HAP-1 (cell line): ENCODE data around the gene OR14C36.
"Not testable (repeated sequence)": the region's sequence is repeated elsewhere in the genome, so short reads cannot be mapped to it uniquely, and the experiment has no call there.

Experiments
- DNase-seq, 2 experiments: peaks; one replicate each; pipeline ENCODE4 v3.0.0-alpha.2; 2016 to 2020; ENCODE audit warnings: low spot score in 2 of 2
- H3K27me3 ChIP-seq: fragments of 250-450 bp; sonication (Bioruptor Pico); 2 replicates; pipeline ENCODE4 v1.5.1; 2020; ENCODE audit warnings: low read depth, mild to moderate bottlenecking, moderate library complexity
- H3K36me3 ChIP-seq: fragments of 250-450 bp; sonication (Bioruptor Pico); replicated peaks from 2 replicates; pipeline ENCODE4 v1.5.1; 2020; ENCODE audit warnings: mild to moderate bottlenecking
- H3K4me1 ChIP-seq: fragments of 250-450 bp; sonication (Bioruptor Pico); 2 replicates; pipeline ENCODE4 v1.5.1; 2020; ENCODE audit warnings: mild to moderate bottlenecking
- H3K4me3 ChIP-seq: fragments of 250-450 bp; sonication (Bioruptor Pico); 2 replicates; pipeline ENCODE4 v1.5.1; 2020; ENCODE audit warnings: mild to moderate bottlenecking, moderate library complexity
- H3K9me3 ChIP-seq: fragments of 250-450 bp; sonication (Bioruptor Pico); 2 replicates; pipeline ENCODE4 v1.5.1; 2020; ENCODE audit warnings: mild to moderate bottlenecking, moderate library complexity
- in situ Hi-C: fragments of 300-500 bp; cut with MboI; formaldehyde crosslinking; loops from 3 replicates; pipeline ENCODE4 v1.14.3; 2020; ENCODE audit warnings: low sequenced_read_pairs, inconsistent platforms, mixed read lengths

The OR14C36 gene, protein sequence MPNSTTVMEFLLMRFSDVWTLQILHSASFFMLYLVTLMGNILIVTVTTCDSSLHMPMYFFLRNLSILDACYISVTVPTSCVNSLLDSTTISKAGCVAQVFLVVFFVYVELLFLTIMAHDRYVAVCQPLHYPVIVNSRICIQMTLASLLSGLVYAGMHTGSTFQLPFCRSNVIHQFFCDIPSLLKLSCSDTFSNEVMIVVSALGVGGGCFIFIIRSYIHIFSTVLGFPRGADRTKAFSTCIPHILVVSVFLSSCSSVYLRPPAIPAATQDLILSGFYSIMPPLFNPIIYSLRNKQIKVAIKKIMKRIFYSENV

DNA sequence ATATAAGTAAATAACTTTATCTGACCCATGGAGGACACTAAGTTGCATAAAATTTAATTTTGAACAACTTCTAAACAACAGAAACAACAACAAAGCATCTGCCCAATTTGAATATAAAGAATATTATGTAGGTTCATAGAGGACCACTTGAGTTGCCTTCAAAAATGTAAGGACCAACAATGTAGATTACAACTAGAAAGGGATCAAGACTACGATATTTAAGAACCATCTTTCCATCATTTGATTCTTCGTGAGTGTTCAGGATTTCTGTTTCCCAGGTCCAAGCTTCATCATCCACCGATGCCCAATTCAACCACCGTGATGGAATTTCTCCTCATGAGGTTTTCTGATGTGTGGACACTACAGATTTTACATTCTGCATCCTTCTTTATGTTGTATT is at the start of gene OR14C36:
Gene OR14C36, plus strand, starts transcription at position 301 of the 400 bp plus-strand sequence. Its CDS starts 0 bp downstream, at position 301.
- DNase-seq, result no peak
- Histone ChIP-seq H3K27me3 (no peaks in the 10 kb centered on the region), H3K9me3 (no peaks in the 10 kb centered on the region), H3K4me1 (no peaks in the 10 kb centered on the region), H3K4me3 (no peak within 1 kb of the TSS), H3K36me3 (no peaks in the 10 kb centered on the region)
- in situ Hi-C loops, result no loop called here

DNA sequence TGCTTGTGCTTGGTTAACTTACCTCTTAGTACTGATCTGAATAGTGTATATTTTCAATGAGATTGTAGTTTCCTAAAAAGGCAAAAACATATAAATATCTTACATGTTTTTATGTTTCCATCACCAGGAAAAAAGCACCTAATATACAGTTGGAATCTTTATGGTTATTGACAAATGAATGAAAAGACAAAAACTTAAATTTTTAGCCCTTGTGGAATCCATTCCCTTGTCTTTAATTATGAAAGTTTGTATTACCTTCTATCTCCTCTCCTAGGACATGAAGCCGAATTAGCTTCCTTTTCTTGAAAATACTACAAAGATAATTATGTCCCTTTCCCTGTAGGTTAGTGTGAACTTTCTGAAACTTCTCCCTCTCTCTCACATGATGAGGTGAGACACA is 45.3 kb upstream of the OR14C36 start, which contains the start of gene OR2T12:
Gene OR2T12, minus strand, starts transcription at position 101 of the 400 bp plus-strand sequence. CDS start 7,846 bp downstream, outside the sequence.
- no peaks in the 10 kb centered on the region for H3K9me3 ChIP-seq
- H3K36me3 ChIP-seq, result no peaks in the 10 kb centered on the region
- no peaks in the 10 kb centered on the region for H3K27me3 ChIP-seq
- no peaks in the 10 kb centered on the region for H3K4me1 ChIP-seq
- no peak within 1 kb of the TSS for H3K4me3 ChIP-seq
- DNase-seq, result no peak
- in situ Hi-C loops, result no loop called here

DNA sequence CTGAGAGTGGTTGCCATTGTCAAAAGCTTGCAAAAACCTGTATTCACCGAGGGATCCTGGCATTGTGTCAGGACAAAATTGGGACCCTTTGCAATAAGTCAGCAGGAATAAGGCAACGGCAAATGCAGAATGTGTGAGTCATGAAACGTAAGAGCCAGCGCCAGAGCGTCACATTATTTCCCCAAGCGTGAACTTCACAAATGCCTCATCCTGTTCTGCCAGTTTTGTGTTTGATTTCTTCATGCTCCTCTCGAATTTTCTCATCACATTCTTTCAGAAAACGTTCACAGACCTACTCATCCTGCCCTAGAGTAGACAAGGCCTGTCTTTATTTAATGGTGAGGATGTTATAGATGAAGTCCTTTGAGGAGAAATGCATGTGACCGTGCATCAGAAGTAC is 42.9 kb upstream of the OR14C36 start:
- DNase-seq, in situ Hi-C loops, H3K36me3 ChIP-seq, H3K9me3 ChIP-seq, H3K4me3 ChIP-seq, H3K27me3 ChIP-seq, H3K4me1 ChIP-seq: not testable (repeated sequence)

DNA sequence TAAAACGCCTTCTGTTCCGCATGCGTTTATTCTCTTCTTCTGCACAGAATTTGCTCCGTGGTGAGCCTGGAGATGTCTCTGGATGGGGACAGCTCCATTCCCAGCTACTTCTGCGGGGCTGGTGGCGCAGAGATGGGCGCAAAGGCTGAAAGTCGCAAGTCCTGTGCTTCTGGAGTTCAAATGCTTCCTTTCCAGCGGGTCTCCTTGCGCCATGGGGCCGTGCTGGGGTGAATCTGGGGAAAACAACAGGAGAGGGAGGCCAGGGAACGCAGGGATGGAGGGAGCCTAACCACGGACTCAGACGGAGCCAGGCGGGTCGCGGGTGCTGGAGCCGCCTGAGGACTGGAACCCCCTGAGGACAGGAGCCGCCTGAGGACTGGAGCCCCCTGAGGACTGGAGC is 42.5 kb upstream of the OR14C36 start:
- no peaks in the 10 kb centered on the region for H3K4me1 ChIP-seq
- H3K36me3 ChIP-seq, result no peaks in the 10 kb centered on the region
- H3K27me3 ChIP-seq, result no peaks in the 10 kb centered on the region
- in situ Hi-C loops, result no loop called here
- H3K9me3 ChIP-seq, result no peaks in the 10 kb centered on the region
- no peak overlapping the region for H3K4me3 ChIP-seq
- DNase-seq, result no peak

DNA sequence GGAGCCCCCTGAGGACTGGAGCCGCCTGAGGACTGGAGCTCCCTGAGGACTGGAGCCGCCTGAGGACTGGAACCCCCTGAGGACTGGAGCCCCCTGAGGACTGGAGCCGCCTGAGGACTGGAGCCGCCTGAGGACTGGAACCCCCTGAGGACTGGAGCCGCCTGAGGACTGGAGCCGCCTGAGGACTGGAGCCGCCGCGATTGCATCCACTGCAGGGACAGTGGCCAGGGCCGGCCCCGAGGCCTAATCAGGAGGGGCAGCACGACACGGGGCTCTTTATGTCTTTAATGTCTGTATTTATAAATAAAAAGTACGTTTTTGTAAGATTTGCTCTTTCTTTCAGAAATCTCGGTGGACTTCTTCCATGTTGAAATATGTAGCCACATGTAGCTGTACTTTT is 41.8 kb upstream of the OR14C36 start:
- H3K4me1 ChIP-seq, H3K36me3 ChIP-seq, in situ Hi-C loops, H3K9me3 ChIP-seq, DNase-seq, H3K4me3 ChIP-seq, H3K27me3 ChIP-seq: not testable (repeated sequence)

DNA sequence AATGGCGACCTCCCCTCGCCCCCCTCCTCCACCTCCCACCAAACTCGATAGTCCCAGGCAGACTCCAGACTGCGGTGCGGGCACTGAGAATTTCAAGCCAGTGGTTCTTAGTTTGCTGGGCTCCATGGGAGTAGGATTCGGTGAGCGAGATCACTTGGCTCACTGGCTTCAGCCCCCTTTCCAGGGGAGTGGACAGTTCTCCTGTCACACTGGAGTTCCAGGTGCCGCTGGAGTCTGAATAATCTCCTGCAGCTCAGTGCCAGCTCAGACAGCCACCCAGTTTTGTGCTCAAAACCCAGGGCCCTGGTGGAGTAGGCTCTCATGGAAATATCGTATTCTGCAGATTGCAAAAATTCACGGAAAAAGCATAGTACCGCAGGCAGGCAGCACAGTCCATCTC is 31.8 kb upstream of the OR14C36 start:
- no peaks in the 10 kb centered on the region for H3K27me3 ChIP-seq
- no peaks in the 10 kb centered on the region; the same call in 1 of the 2 replicates for H3K9me3 ChIP-seq
- H3K4me1 ChIP-seq, result no peaks in the 10 kb centered on the region
- DNase-seq, result no peak
- no peaks in the 10 kb centered on the region for H3K36me3 ChIP-seq
- in situ Hi-C loops, result no loop called here
- H3K4me3 ChIP-seq, result no peak overlapping the region

DNA sequence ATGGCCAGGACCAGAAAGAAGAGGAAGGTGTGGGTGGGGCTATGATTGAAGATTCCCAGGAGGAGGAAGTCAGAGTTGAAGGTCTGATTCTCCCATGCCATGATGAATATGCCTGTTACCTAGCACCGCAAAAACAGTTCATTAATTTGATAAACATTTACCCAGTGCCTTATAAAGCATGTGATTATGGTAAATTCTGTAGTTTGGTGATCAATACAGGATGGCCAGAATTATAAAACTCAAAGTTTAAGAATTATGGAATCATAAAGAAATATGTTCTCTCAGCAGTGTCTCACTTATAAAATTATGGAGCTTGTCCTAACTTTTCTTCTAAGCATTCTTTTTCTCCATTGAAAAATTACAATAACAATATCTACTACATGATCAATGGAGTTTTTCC is 24.1 kb upstream of the OR14C36 start, which contains the start of gene OR2M7:
Gene OR2M7, minus strand, starts transcription at position 101 of the 400 bp plus-strand sequence. Its CDS starts 0 bp downstream, at position 101.
- Histone ChIP-seq H3K9me3 (no peaks in the 10 kb centered on the region), H3K27me3 (no peaks in the 10 kb centered on the region), H3K4me3 (no peak within 1 kb of the TSS), H3K36me3 (no peaks in the 10 kb centered on the region), H3K4me1 (no peaks in the 10 kb centered on the region)
- in situ Hi-C loops, result no loop called here
- no peak for DNase-seq

DNA sequence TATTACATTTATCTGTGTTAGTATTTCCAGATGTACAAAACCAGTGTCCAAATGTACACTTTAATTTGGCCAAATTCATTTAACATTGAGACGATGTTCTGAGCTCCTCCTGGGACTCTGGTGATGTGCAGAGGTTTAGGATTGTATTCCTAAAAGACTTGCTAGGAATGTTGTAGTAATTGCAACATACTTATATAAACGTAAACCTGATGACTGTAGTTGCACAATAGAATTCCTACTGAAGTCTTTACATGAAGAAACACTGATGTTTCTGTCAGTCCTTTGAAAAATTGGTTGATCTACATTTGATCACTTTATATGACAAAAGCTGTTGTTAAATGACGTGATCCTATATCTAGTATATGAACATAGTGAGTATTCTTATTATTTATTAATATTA is 5.1 kb upstream of the OR14C36 start:
- H3K27me3 ChIP-seq, result no peaks in the 10 kb centered on the region
- in situ Hi-C loops, result no loop called here
- DNase-seq, result no peak
- no peak overlapping the region for H3K4me3 ChIP-seq
- H3K9me3 ChIP-seq, result no peaks in the 10 kb centered on the region
- H3K36me3 ChIP-seq, result no peaks in the 10 kb centered on the region
- H3K4me1 ChIP-seq, result no peaks in the 10 kb centered on the region

DNA sequence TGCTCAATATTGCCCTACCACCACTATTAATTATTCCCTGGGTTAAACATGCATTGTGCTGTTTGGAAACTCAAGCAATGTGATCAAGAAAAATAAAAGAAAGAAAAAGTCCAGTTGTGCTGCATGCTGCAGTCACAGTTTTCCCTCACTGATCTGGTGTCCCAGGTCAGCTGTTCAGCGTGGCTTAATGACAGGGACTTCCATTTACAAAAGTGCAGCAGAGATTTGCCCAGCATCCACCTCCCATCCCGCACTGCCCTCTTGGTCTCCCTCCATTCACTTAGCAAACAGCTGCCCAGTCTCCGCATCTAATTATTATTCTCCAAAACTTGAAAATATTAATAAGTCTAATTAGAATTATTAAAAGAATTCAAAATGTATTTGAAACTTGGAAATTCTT is 10.8 kb downstream of the OR14C36 start:
- DNase-seq, result no peak
- Histone ChIP-seq H3K27me3 (no peaks in the 10 kb centered on the region), H3K9me3 (no peaks in the 10 kb centered on the region), H3K36me3 (no peaks in the 10 kb centered on the region), H3K4me1 (no peaks in the 10 kb centered on the region), H3K4me3 (no peak overlapping the region)
- in situ Hi-C loops, result no loop called here

DNA sequence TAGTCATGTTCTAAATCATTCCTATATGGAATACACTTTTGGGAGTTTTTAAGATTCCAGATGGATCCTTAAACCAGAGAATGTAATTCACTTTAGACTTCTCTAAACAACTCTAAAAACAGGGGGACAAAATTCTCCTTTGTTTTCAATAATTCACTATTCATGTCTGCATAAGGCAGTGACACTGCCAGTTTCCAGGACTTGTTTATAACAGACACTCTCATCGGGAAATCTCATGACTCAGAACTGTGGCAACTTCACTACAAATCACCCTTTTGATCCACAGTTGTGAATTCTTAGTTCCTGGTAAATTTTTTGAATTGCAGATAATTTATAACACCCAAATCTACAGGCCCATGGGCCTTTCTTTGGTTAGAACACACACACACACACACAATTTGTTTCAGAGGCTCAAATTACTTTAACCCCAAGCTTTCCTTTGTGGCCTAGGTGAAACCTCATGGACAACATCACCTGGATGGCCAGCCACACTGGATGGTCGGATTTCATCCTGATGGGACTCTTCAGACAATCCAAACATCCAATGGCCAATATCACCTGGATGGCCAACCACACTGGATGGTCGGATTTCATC is 12.6 kb downstream of the OR14C36 start, which contains the start of gene OR2T4:
Gene OR2T4, plus strand, starts transcription at position 545 of the 595 bp plus-strand sequence. Its CDS starts 0 bp downstream, at position 545.
- Histone ChIP-seq H3K9me3 (no peaks in the 10 kb centered on the region), H3K4me3 (no peak within 1 kb of the TSS), H3K27me3 (no peaks in the 10 kb centered on the region), H3K36me3 (no peaks in the 10 kb centered on the region), H3K4me1 (no peaks in the 10 kb centered on the region)
- in situ Hi-C loops, result no loop called here
- no peak for DNase-seq

DNA sequence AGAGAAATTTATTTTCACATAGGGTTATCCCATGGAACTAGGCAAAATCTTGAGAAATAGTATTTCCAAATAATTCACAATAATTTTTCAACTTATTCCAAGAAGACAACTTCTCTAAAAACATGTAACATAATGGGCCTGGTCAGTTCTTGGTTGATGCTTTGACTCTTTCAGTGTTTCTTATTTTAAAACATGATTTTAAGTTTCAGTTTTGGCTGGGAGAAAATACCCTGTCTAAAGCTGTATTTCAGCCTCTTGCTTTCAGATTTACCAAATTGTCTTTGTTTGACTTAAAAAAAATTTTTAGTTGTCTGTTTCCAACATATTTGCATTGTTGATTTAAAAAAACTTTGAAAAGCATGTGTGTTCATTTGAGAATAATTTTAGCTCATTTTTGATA is 18.0 kb downstream of the OR14C36 start:
- Histone ChIP-seq H3K9me3 (no peaks in the 10 kb centered on the region), H3K4me3 (no peak overlapping the region), H3K36me3 (no peaks in the 10 kb centered on the region), H3K27me3 (no peaks in the 10 kb centered on the region), H3K4me1 (no peaks in the 10 kb centered on the region)
- DNase-seq, result no peak
- in situ Hi-C loops, result no loop called here

DNA sequence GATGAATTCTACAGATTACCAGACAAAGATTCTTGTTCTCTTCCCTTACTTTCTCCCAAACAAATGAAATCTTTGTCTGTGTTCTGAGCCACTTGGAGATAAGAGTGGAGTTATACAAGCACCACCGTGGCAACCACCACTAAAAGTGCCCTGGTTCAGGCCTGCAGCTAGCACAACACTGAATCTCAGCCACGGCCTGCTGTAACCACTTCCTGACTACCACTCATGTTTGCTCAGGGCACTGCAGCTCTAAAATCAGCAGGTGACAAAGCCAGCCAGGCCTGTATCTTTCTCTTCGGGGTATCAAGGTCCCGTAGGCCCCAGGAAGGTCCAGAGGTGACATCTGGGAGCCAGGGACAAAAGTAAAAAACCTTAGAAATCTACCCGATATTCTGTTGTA is 23.8 kb downstream of the OR14C36 start:
- no peaks in the 10 kb centered on the region; the same call in 1 of the 2 replicates for H3K9me3 ChIP-seq
- H3K36me3 ChIP-seq, result no peaks in the 10 kb centered on the region
- H3K27me3 ChIP-seq, result no peaks in the 10 kb centered on the region
- DNase-seq, result no peak
- no peaks in the 10 kb centered on the region for H3K4me1 ChIP-seq
- H3K4me3 ChIP-seq, result no peak overlapping the region
- in situ Hi-C loops, result no loop called here

DNA sequence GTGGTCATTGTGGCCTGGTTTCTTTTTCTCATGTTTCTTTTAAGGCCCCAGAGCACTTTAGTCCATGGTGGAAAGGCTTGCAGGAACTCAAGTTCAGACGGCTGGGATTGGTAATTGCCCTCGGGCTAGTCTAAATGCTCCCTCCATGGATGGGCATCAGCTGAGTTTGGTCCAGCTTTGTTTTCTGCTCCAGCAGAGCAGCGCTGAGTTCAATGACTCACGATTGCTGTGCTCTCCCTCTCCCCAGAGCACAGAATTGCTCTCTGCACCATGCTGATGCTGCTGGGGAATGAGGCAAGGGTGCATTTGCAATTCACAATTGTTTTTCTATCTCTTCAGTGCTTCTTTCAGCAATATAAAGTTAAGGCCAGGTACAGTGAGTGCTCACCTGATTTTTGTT is 25.2 kb downstream of the OR14C36 start:
- no peak for DNase-seq
- H3K36me3 ChIP-seq, result no peaks in the 10 kb centered on the region
- H3K4me3 ChIP-seq, result no peak overlapping the region
- in situ Hi-C loops, result no loop called here
- no peaks in the 10 kb centered on the region for H3K4me1 ChIP-seq
- H3K9me3 ChIP-seq, result no peaks in the 10 kb centered on the region; the same call in 1 of the 2 replicates
- H3K27me3 ChIP-seq, result no peaks in the 10 kb centered on the region

DNA sequence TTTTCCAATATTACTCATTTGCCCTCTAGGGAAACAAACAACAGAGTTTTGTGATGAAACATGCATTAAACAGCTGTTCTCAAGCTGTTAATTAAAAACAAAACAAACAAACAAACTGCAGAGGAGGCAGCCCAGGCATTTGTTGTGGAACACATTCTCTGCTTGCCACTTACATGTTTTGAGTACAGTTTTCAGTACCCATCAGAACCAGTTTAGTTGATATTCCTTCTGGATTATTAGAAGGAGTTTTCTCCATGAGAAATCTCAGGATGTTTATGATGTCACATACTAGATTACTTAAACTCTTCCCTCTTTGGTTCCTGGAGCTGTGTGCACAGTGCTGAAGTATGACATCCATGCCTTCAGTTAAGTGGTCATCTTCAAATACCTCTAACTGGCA is 26.9 kb downstream of the OR14C36 start, which contains the start of gene OR2T6:
Gene OR2T6, plus strand, starts transcription at position 301 of the 400 bp plus-strand sequence. CDS start 11,863 bp downstream, outside the sequence.
- Histone ChIP-seq H3K9me3 (no peaks in the 10 kb centered on the region; the same call in 1 of the 2 replicates), H3K4me1 (no peaks in the 10 kb centered on the region), H3K27me3 (no peaks in the 10 kb centered on the region), H3K36me3 (no peaks in the 10 kb centered on the region), H3K4me3 (no peak within 1 kb of the TSS)
- in situ Hi-C loops, result no loop called here
- DNase-seq, result no peak
